ENCODE measurements around the gene KIF19. TPM values are rescaled to one million over a fixed set of nuclear protein-coding genes. Genes with fewer than 3 reads are reported as not detected.

The KIF19 gene
- total RNA-seq, 1 experiment from 2014 or later, result 0.15 TPM

GRCh38 chr17:74340470-74341023, 14.5 kb downstream of the KIF19 start:
- Histone ChIP-seq H3K27me3 (ENCODE audit: insufficient read depth, low read length) (no peaks in the 10 kb centered on the region; the same call in 1 of the 2 replicates), H3K79me2 (ENCODE audit: insufficient read depth, low read length) (no peaks in the 10 kb centered on the region), H3K9me2 (ENCODE audit: insufficient read depth) (no peaks in the 10 kb centered on the region), H3K4me3 (replicated peaks in 1 of 2; ENCODE audit: low read depth in 1 of 2, low read length in 2 of 2) (no peak overlapping the region), H4K20me1 (ENCODE audit: insufficient read depth) (no peaks in the 10 kb centered on the region), H3K4me1 (ENCODE audit: control insufficient read depth in 1 of 2, insufficient read depth in 2 of 2, low read length in 2 of 2) (peaks cover 0 to 4% of the 10 kb centered on the region in 2 experiments; a peak in 2 of 4 replicates), H3K27ac (ENCODE audit: low read depth, low read length) (no peak overlapping the region), H3K36me3 (ENCODE audit: control insufficient read depth in 1 of 2, insufficient read depth in 2 of 2, low read length in 2 of 2) (no peaks in the 10 kb centered on the region), H3K4me2 (ENCODE audit: low read length) (no peak overlapping the region), H3K9me3 (ENCODE audit: control insufficient read depth in 1 of 2, insufficient read depth in 1 of 2, low read depth in 1 of 2, low read length in 2 of 2) (no peaks in the 10 kb centered on the region), H3K9ac (ENCODE audit: low read length) (no peak overlapping the region), H2AFZ (ENCODE audit: low read depth, low read length, poor library complexity, severe bottlenecking) (no peak overlapping the region)
- no peak for TF ChIP-seq SIN3A (IDR thresholded peaks at IDR 0.05; ENCODE audit: low read depth)
- TF ChIP-seq, protein P1, sequence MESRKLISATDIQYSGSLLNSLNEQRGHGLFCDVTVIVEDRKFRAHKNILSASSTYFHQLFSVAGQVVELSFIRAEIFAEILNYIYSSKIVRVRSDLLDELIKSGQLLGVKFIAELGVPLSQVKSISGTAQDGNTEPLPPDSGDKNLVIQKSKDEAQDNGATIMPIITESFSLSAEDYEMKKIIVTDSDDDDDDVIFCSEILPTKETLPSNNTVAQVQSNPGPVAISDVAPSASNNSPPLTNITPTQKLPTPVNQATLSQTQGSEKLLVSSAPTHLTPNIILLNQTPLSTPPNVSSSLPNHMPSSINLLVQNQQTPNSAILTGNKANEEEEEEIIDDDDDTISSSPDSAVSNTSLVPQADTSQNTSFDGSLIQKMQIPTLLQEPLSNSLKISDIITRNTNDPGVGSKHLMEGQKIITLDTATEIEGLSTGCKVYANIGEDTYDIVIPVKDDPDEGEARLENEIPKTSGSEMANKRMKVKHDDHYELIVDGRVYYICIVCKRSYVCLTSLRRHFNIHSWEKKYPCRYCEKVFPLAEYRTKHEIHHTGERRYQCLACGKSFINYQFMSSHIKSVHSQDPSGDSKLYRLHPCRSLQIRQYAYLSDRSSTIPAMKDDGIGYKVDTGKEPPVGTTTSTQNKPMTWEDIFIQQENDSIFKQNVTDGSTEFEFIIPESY (IDR thresholded peaks at IDR 0.05; ENCODE audit: extremely low read depth, insufficient replicate concordance, low read length), result no peak
- no peak for TF ChIP-seq CEBPB (IDR thresholded peaks at IDR 0.05; ENCODE audit: low read depth)
- no peak for TF ChIP-seq FOSL1 (IDR thresholded peaks at IDR 0.05; ENCODE audit: low read depth)
- TF ChIP-seq EZH2phosphoT487 (IDR thresholded peaks at IDR 0.05; ENCODE audit: borderline replicate concordance), result no peak
- no peak for TF ChIP-seq ATF3 (IDR thresholded peaks at IDR 0.05)
- TF ChIP-seq CBX3 (IDR thresholded peaks at IDR 0.05; ENCODE audit: low read depth), result no peak
- TF ChIP-seq, protein P2, sequence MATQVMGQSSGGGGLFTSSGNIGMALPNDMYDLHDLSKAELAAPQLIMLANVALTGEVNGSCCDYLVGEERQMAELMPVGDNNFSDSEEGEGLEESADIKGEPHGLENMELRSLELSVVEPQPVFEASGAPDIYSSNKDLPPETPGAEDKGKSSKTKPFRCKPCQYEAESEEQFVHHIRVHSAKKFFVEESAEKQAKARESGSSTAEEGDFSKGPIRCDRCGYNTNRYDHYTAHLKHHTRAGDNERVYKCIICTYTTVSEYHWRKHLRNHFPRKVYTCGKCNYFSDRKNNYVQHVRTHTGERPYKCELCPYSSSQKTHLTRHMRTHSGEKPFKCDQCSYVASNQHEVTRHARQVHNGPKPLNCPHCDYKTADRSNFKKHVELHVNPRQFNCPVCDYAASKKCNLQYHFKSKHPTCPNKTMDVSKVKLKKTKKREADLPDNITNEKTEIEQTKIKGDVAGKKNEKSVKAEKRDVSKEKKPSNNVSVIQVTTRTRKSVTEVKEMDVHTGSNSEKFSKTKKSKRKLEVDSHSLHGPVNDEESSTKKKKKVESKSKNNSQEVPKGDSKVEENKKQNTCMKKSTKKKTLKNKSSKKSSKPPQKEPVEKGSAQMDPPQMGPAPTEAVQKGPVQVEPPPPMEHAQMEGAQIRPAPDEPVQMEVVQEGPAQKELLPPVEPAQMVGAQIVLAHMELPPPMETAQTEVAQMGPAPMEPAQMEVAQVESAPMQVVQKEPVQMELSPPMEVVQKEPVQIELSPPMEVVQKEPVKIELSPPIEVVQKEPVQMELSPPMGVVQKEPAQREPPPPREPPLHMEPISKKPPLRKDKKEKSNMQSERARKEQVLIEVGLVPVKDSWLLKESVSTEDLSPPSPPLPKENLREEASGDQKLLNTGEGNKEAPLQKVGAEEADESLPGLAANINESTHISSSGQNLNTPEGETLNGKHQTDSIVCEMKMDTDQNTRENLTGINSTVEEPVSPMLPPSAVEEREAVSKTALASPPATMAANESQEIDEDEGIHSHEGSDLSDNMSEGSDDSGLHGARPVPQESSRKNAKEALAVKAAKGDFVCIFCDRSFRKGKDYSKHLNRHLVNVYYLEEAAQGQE (IDR thresholded peaks at IDR 0.05; ENCODE audit: low read depth), result no peak
- TF ChIP-seq ELF1 (IDR thresholded peaks at IDR 0.05; ENCODE audit: borderline replicate concordance, low read depth), result no peak
- no peak for TF ChIP-seq SRF (IDR thresholded peaks at IDR 0.05; ENCODE audit: low read depth)
- TF ChIP-seq JUND (IDR thresholded peaks at IDR 0.05), result no peak
- no peak for TF ChIP-seq ZNF274 (IDR thresholded peaks at IDR 0.05; ENCODE audit: low read depth, low read length)
- no peak for TF ChIP-seq EGR1 (IDR thresholded peaks at IDR 0.05; ENCODE audit: low read depth)
- no peak for TF ChIP-seq RAD21 (IDR thresholded peaks at IDR 0.05; ENCODE audit: low read depth)
- no peak for TF ChIP-seq SP1 (IDR thresholded peaks at IDR 0.05; ENCODE audit: low read depth)
- no peak for TF ChIP-seq TCF7L2 (IDR thresholded peaks at IDR 0.05; ENCODE audit: borderline replicate concordance, extremely low read depth, insufficient read depth, insufficient read length)
- no peak for TF ChIP-seq ZFX (IDR thresholded peaks at IDR 0.05)
- TF ChIP-seq POLR2A (IDR thresholded peaks at IDR 0.05; ENCODE audit: borderline replicate concordance, extremely low read depth, insufficient read depth, insufficient read length), result no peak
- TF ChIP-seq EZH2 (IDR thresholded peaks at IDR 0.05), result no peak
- TF ChIP-seq, protein P3, sequence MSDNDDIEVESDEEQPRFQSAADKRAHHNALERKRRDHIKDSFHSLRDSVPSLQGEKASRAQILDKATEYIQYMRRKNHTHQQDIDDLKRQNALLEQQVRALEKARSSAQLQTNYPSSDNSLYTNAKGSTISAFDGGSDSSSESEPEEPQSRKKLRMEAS (IDR thresholded peaks at IDR 0.05), result no peak
- BruUV-seq (replicated peaks), result no TSS peak
- ChIA-PET POLR2A (no interaction called here), CTCF (no interaction called here), RAD21 (ENCODE audit: low non-redundant PET in 1 of 2, low total read pairs in 2 of 2, uncharacterized antibody in 2 of 2, unreplicated experiment in 2 of 2) (no interaction called here)
- ATAC-seq (no peak), DNase-seq (ENCODE audit: low read depth, low spot score) (no peak)
- intact Hi-C loops (cut with micrococcal nuclease), result no loop called here
